H1 (cell line): ENCODE data around the gene FBXL16. TPM values are rescaled to one million over a fixed set of nuclear protein-coding genes. Genes with fewer than 3 reads are reported as not detected.

Experiments
- CTCF ChIA-PET: fragments of 300-600 bp; sonication (Branson Sonifier 250); formaldehyde crosslinking; loops from one replicate; lab custom pipeline; 2021; ENCODE audit not compliant: partially characterized antibody; lab: Charles Lee
- POLR2A ChIA-PET: fragments of 300-600 bp; sonication (Branson Sonifier 250); formaldehyde crosslinking; loops from one replicate; lab custom pipeline; 2021; ENCODE audit warnings: inconsistent platforms; ENCODE audit not compliant: partially characterized antibody; lab: Charles Lee
- DNase-seq, 2 experiments: peaks; one replicate each; pipeline versions ENCODE4 v3.0.0 to v3.0.0-alpha.2; 2010 to 2022; ENCODE audit warnings: low spot score in 2 of 2, low read depth in 1 of 2, mixed read lengths in 1 of 2
- FAIRE-seq: peaks from 2 replicates; lab custom pipeline; 2011; peaks lifted over from hg19 to GRCh38; lab: Jason Lieb, UNC
- H2AFZ ChIP-seq: 2 replicates; pipeline ENCODE4 v1.8.1; 2012; ENCODE audit warnings: low read length, inconsistent platforms
- H2AK5ac ChIP-seq: 2 replicates; pipeline ENCODE4 v1.6.1; 2013; ENCODE audit warnings: low read depth, low read length
- H2BK120ac ChIP-seq: replicated peaks from 2 replicates; pipeline ENCODE3; 2013; ENCODE audit warnings: low read depth, low read length, inconsistent platforms
- H2BK12ac ChIP-seq: 2 replicates; pipeline ENCODE4 v1.6.1; 2013; ENCODE audit warnings: low read depth, low read length
- H2BK15ac ChIP-seq: 2 replicates; pipeline ENCODE4 v1.6.1; 2013; ENCODE audit warnings: low read length
- H2BK20ac ChIP-seq: 2 replicates; pipeline ENCODE4 v1.6.1; 2013; ENCODE audit warnings: low read length
- H2BK5ac ChIP-seq: 2 replicates; pipeline ENCODE4 v1.6.1; 2013; ENCODE audit warnings: low read depth, low read length
- H3K14ac ChIP-seq: 2 replicates; pipeline ENCODE4 v1.6.1; 2013; ENCODE audit warnings: inconsistent platforms; ENCODE audit not compliant: insufficient read length
- H3K18ac ChIP-seq: 2 replicates; pipeline ENCODE4 v1.6.1; 2013; ENCODE audit warnings: low read length; ENCODE audit errors: extremely low read depth
- H3K23ac ChIP-seq: 2 replicates; pipeline ENCODE4 v1.6.1; 2013; ENCODE audit warnings: inconsistent platforms; ENCODE audit not compliant: insufficient read length
- H3K23me2 ChIP-seq: 2 replicates; pipeline ENCODE4 v1.6.1; 2013; ENCODE audit warnings: low read depth, low read length
- H3K27ac ChIP-seq: 2 replicates; pipeline ENCODE4 v1.6.1; 2011; ENCODE audit warnings: low read depth, low read length, inconsistent platforms
- H3K27me3 ChIP-seq, 4 experiments: replicated peaks in 1 of 4; 1 replicate in 1 of 4; 2 replicates in 3 of 4; pipeline versions ENCODE4 v1.6.1 to v1.8.1; 2011 to 2013; ENCODE audit warnings: low read length in 3 of 4, mild to moderate bottlenecking in 3 of 4, inconsistent platforms in 2 of 4, mixed read lengths in 2 of 4, moderate library complexity in 1 of 4; ENCODE audit not compliant: control insufficient read depth in 3 of 4, insufficient read depth in 3 of 4; ENCODE audit errors: extremely low read depth in 1 of 4
- H3K36me3 ChIP-seq, 4 experiments: 2 replicates each; pipeline versions ENCODE4 v1.6.1 to v1.8.1; 2011 to 2013; ENCODE audit warnings: mild to moderate bottlenecking in 4 of 4, low read length in 3 of 4, moderate library complexity in 2 of 4, control low read depth in 1 of 4, inconsistent platforms in 1 of 4; ENCODE audit not compliant: insufficient read depth in 4 of 4, control insufficient read depth in 2 of 4
- H3K4ac ChIP-seq: replicated peaks from 2 replicates; pipeline ENCODE3; 2013; ENCODE audit warnings: low read length, low read depth, mixed read lengths, inconsistent platforms; ENCODE audit not compliant: insufficient read length
- H3K4me1 ChIP-seq, 4 experiments: replicated peaks in 1 of 4; 1 replicate in 1 of 4; 2 replicates in 3 of 4; pipeline versions ENCODE4 v1.6.1 to v1.8.1; 2011 to 2013; ENCODE audit warnings: low read length in 3 of 4, inconsistent platforms in 2 of 4, mixed read lengths in 1 of 4; ENCODE audit not compliant: insufficient read depth in 4 of 4, control insufficient read depth in 3 of 4
- H3K4me2 ChIP-seq, 2 experiments: 2 replicates each; pipeline versions ENCODE4 v1.6.1 to v1.8.1; 2011 to 2013; ENCODE audit warnings: low read depth in 2 of 2, low read length in 2 of 2, control low read depth in 1 of 2, inconsistent platforms in 1 of 2, mild to moderate bottlenecking in 1 of 2; ENCODE audit not compliant: insufficient read depth in 1 of 2
- H3K4me3 ChIP-seq, 4 experiments: fragments of 200-600, 300-600 bp in 1 of 4; sonication (generic), shearing (Covaris generic), sonication (Bioruptor Twin) in 1 of 4; 2 replicates each; pipeline versions ENCODE4 v1.5.1 to v1.8.1; 2011 to 2016; ENCODE audit warnings: low read length in 4 of 4, low read depth in 3 of 4, control low read depth in 2 of 4, inconsistent platforms in 2 of 4, mild to moderate bottlenecking in 2 of 4, mixed read lengths in 1 of 4, moderate library complexity in 1 of 4; ENCODE audit not compliant: insufficient read depth in 2 of 4; ENCODE audit errors: extremely low read depth in 1 of 4
- H3K56ac ChIP-seq: replicated peaks from 2 replicates; pipeline ENCODE3; 2013; ENCODE audit warnings: low read depth, mild to moderate bottlenecking, mixed read lengths, low read length, inconsistent platforms; ENCODE audit not compliant: insufficient read length
- H3K79me1 ChIP-seq: 2 replicates; pipeline ENCODE4 v1.6.1; 2013; ENCODE audit warnings: low read depth, low read length, control low read depth
- H3K79me2 ChIP-seq, 2 experiments: 2 replicates each; pipeline versions ENCODE4 v1.6.1 to v1.8.1; 2012 to 2013; ENCODE audit warnings: low read length in 2 of 2, mild to moderate bottlenecking in 2 of 2, inconsistent platforms in 1 of 2; ENCODE audit not compliant: insufficient read depth in 2 of 2, control insufficient read depth in 1 of 2
- H3K9ac ChIP-seq, 4 experiments: replicated peaks in 1 of 4; 1 replicate in 1 of 4; 2 replicates in 3 of 4; pipeline versions ENCODE4 v1.6.1 to v1.8.1; 2011 to 2013; ENCODE audit warnings: low read depth in 3 of 4, low read length in 3 of 4, control low read depth in 2 of 4, mild to moderate bottlenecking in 2 of 4, moderate library complexity in 2 of 4, inconsistent platforms in 1 of 4; ENCODE audit errors: extremely low read depth in 1 of 4
- H3K9me3 ChIP-seq, 2 experiments: 2 replicates each; pipeline versions ENCODE4 v1.6.1 to v1.8.1; 2012 to 2013; ENCODE audit warnings: mild to moderate bottlenecking in 2 of 2, moderate library complexity in 2 of 2, control low read depth in 1 of 2, inconsistent platforms in 1 of 2, low read depth in 1 of 2, low read length in 1 of 2, mixed read lengths in 1 of 2; ENCODE audit not compliant: insufficient read depth in 2 of 2
- H4K20me1 ChIP-seq, 2 experiments: replicated peaks in 1 of 2; 2 replicates each; pipeline versions ENCODE3 to v1.8.1; 2011 to 2013; ENCODE audit warnings: inconsistent platforms in 2 of 2, low read length in 2 of 2, mild to moderate bottlenecking in 1 of 2; ENCODE audit not compliant: insufficient read depth in 2 of 2, control insufficient read depth in 1 of 2
- H4K5ac ChIP-seq: 2 replicates; pipeline ENCODE4 v1.6.1; 2013; ENCODE audit warnings: low read length, low read depth, mixed read lengths, inconsistent platforms; ENCODE audit not compliant: insufficient read length
- H4K8ac ChIP-seq: 2 replicates; pipeline ENCODE4 v1.8.0; 2013; ENCODE audit warnings: mild to moderate bottlenecking, moderate library complexity, low read length, inconsistent platforms; ENCODE audit not compliant: insufficient read depth; ENCODE audit errors: extremely low read depth
- H4K91ac ChIP-seq: replicated peaks from 2 replicates; pipeline ENCODE3; 2013; ENCODE audit warnings: low read length, mixed read lengths, inconsistent platforms; ENCODE audit not compliant: insufficient read length
- E2F6 ChIP-seq: IDR thresholded peaks from 2 replicates; pipeline ENCODE4 v1.6.1; 2012; ENCODE audit warnings: inconsistent platforms
- RBBP5 ChIP-seq: IDR thresholded peaks from 2 replicates; pipeline ENCODE4 v1.7.1; 2012; ENCODE audit warnings: low read depth, mild to moderate bottlenecking, inconsistent platforms, low read length, moderate library complexity, borderline replicate concordance
- WGBS, 2 experiments: shearing (Covaris generic) in 1 of 2; methylation state at CpG; one replicate each; pipeline versions ENCODE4 v1.1.6 to v1.1.7; 2013 to 2015; ENCODE audit warnings: low lambda C conversion rate in 2 of 2, mixed read lengths in 2 of 2, inconsistent platforms in 1 of 2, low coverage in 1 of 2, missing lambda C conversion rate in 1 of 2; ENCODE audit not compliant: insufficient replicate concordance in 2 of 2, insufficient coverage in 1 of 2, insufficient read length in 1 of 2; ENCODE audit errors: extremely low coverage in 1 of 2, missing lambda C conversion rate in 1 of 2; 5-methylcytosine and 5-hydroxymethylcytosine counted together
- polyA plus RNA-seq, 7 experiments: library from polyadenylated mRNA; depleted of rRNA in 3 of 7; stranded (reverse) in 5 of 7; unstranded in 2 of 7; fragments of >200 nt in 5 of 7; fragments of 200-250 nt in 2 of 7; gene quantifications; 1 replicate in 5 of 7; 2 replicates in 1 of 7; 4 replicates in 1 of 7; pipeline versions ENCODE4 v1.2.1 to v1.2.3, GENCODE V29; 2011 to 2013; ENCODE audit warnings: missing spikeins in 2 of 7, mixed read lengths in 2 of 7
- total RNA-seq: library from RNA; stranded (reverse); fragmentation: NEBNext Ultra II Directional; extraction: Animal tissue kit (Norgen Biotek cat#: 25700); gene quantifications from 2 replicates; pipeline ENCODE4 v1.2.1, GENCODE V29; 2021
- TF ChIP-seq, protein P1 (sequence below): IDR thresholded peaks from 2 replicates; pipeline ENCODE4 v1.6.1; 2011; ENCODE audit warnings: low read length, improper control_type of control experiment

FBXL16 gene
- total and polyA plus RNA-seq, 2 of the 8 experiments (the other 6 are each of a cell fraction or from before 2014, with no cell fraction given): 12.5 to 12.8 TPM

DNA sequence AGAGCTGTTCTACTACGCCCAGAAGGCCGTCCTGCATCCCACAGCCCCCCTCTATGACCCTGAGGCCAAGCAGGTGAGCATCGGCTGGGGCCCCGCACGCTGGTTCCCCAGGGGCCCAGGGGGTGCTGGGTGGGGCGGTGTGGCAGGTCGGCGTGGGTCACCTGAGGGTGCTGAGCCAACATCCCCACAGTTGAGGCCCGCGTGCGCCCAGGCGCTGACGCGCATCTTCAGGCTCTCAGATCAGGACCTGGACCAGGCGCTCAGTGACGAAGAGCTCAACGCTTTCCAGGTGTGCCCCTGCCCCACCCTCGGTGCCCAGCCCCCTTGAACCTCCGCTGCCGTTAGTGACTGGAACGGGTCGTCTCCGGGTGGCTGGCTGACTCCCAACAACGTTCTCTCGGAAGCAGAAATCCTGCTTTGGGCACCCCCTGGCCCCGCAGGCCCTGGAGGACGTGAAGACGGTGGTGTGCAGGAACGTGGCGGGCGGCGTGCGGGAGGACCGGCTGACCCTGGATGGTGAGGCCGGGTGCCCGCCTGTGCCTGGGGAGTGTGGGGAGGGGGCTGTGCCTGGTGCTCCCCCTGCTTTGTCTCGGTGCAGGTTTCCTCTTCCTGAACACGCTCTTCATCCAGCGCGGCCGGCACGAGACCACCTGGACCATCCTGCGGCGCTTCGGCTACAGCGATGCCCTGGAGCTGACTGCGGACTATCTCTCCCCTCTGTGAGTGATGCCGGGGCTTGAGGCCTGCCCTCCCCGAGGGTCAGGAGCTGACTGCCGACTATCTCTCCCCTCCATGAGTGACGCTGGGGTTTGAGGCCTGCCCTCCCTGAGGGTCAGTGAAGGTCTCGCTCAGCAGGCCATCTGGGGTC is 34.9 kb downstream of the FBXL16 start:
- CTCF ChIA-PET: interaction anchor here (1.1 to 12.0 kb wide), 5 partner anchors 11 to 145 kb away, joined by 3 to 75 read pairs (median 5); partner anchors contain the start of gene WDR24

More for the DNA sequence above, 34.9 kb downstream of the FBXL16 start:
- Histone ChIP-seq H2AK5ac (no peak overlapping the region), H2BK12ac (no peak overlapping the region), H3K4ac (no peak overlapping the region), H2BK120ac (no peak overlapping the region), H3K79me1 (peaks cover 13% of the 10 kb centered on the region), H2BK5ac (no peak overlapping the region), H3K4me1 (peaks cover 0 to 18% (median 16%) of the 10 kb centered on the region in 4 experiments; a peak in 6 of 7 replicates), H3K79me2 (peaks cover 0 to 13% of the 10 kb centered on the region in 2 experiments; a peak in 1 of 4 replicates), H3K23ac (no peak overlapping the region), H3K27me3 (no peaks in the 10 kb centered on the region), H2BK20ac (no peak overlapping the region), H3K23me2 (peaks cover 12% of the 10 kb centered on the region), H3K4me2 (no peak overlapping the region), H3K18ac (no peak overlapping the region), H3K56ac (no peak overlapping the region), H3K9me3 (no peaks in the 10 kb centered on the region), H3K27ac (no peak overlapping the region), H2BK15ac (no peak overlapping the region)
- no peak for DNase-seq
- TF ChIP-seq, protein P1, sequence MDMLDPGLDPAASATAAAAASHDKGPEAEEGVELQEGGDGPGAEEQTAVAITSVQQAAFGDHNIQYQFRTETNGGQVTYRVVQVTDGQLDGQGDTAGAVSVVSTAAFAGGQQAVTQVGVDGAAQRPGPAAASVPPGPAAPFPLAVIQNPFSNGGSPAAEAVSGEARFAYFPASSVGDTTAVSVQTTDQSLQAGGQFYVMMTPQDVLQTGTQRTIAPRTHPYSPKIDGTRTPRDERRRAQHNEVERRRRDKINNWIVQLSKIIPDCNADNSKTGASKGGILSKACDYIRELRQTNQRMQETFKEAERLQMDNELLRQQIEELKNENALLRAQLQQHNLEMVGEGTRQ: no peak
- TF ChIP-seq E2F6 (no peak), RBBP5 (no peak)
- TF ChIP-seq, all 59 proteins: peak for 0
- no peak overlapping the region for H4K5ac ChIP-seq
- H4K91ac ChIP-seq: no peak overlapping the region
- no peak overlapping the region for H2AFZ ChIP-seq
- no peak overlapping the region for H3K14ac ChIP-seq
- H4K20me1 ChIP-seq: peaks cover 5 to 30% of the 10 kb centered on the region in 2 experiments
- H3K9ac ChIP-seq: no peak overlapping the region
- no peak overlapping the region for H3K4me3 ChIP-seq
- peaks cover 14 to 44% (median 33%) of the 10 kb centered on the region in 4 experiments for H3K36me3 ChIP-seq
- WGBS, 2 experiments: 94% methylated on average over 32 of the region's 52 CpGs; no CpG with 5 or more reads in 1 of the 2 experiments
- peak overlapping the region; percentile 35; the same call in 1 of the 2 replicates for H4K8ac ChIP-seq
- FAIRE-seq: no peak
- POLR2A ChIA-PET: interaction anchor here (0.8 to 17.4 kb wide), 4 partner anchors 8 to 37 kb away, joined by 3 to 214 read pairs (median 4); partner anchors contain the start of genes JMJD8, RHBDL1 and STUB1
